IMR-90 (cell line): ENCODE measurements around the gene PRPSAP1. TPM values are rescaled to one million over a fixed set of nuclear protein-coding genes. Genes with fewer than 3 reads are reported as not detected.
A peak's percentile ranks its signal among the peaks of the same experiment; 100 is the strongest.

Source experiments
- ATAC-seq: fragments of 200-7000 bp; cut with Tn5 transposase; 2 replicates; pipeline ENCODE4 v1.9.1; 2020; ENCODE audit warnings: low read depth, mild to moderate bottlenecking, moderate library complexity
- BruUV-seq: library from RNA; stranded (reverse); fragments of 400-500 nt; replicated peaks from 2 replicates; lab custom pipeline; 2021; lab: Mats Ljungman, UMichigan
- CTCF ChIA-PET: fragments of 300-600 bp; formaldehyde crosslinking; extraction: SDS; loops from one replicate; lab custom pipeline; 2021; ENCODE audit warnings: antibody characterized with exemption; lab: Yijun Ruan, JAX
- POLR2A ChIA-PET: fragments of 300-600 bp; sonication (Branson Sonifier 250); formaldehyde crosslinking; loops from one replicate; lab custom pipeline; 2022; ENCODE audit warnings: antibody characterized with exemption; ENCODE audit not compliant: unreplicated experiment; lab: Charles Lee
- DNase-seq: peaks from one replicate; pipeline ENCODE4 v3.0.0; 2013
- H2AFZ ChIP-seq: replicated peaks from 2 replicates; pipeline ENCODE3; 2013; ENCODE audit warnings: low read length, mild to moderate bottlenecking; ENCODE audit not compliant: poor library complexity
- H2AK5ac ChIP-seq: 2 replicates; pipeline ENCODE4 v1.6.1; 2013; ENCODE audit warnings: low read depth, low read length, inconsistent platforms
- H2AK9ac ChIP-seq: replicated peaks from 2 replicates; pipeline ENCODE3; 2013; ENCODE audit warnings: mild to moderate bottlenecking, low read depth, low read length, moderate library complexity; ENCODE audit not compliant: poor library complexity
- H2BK120ac ChIP-seq: 2 replicates; pipeline ENCODE4 v1.6.1; 2013; ENCODE audit warnings: low read depth, low read length, inconsistent platforms
- H2BK15ac ChIP-seq: 3 replicates; pipeline ENCODE4 v1.6.1; 2013; ENCODE audit warnings: low read depth, low read length, inconsistent platforms
- H2BK20ac ChIP-seq: 2 replicates; pipeline ENCODE4 v1.6.1; 2013; ENCODE audit warnings: low read depth, mild to moderate bottlenecking, inconsistent platforms, low read length, moderate library complexity
- H2BK5ac ChIP-seq: 2 replicates; pipeline ENCODE4 v1.6.1; 2013; ENCODE audit warnings: mild to moderate bottlenecking, low read depth, low read length, inconsistent platforms; ENCODE audit not compliant: poor library complexity, severe bottlenecking
- H3K14ac ChIP-seq: replicated peaks from 2 replicates; pipeline ENCODE4 v1.6.1; 2013; ENCODE audit warnings: low read depth, low read length, inconsistent platforms
- H3K18ac ChIP-seq: 2 replicates; pipeline ENCODE4 v1.6.1; 2013; ENCODE audit warnings: low read depth, low read length, control low read depth
- H3K23ac ChIP-seq: 2 replicates; pipeline ENCODE4 v1.6.1; 2013; ENCODE audit warnings: low read depth, low read length, inconsistent platforms
- H3K27ac ChIP-seq: 2 replicates; pipeline ENCODE4 v1.5.1; 2013; ENCODE audit warnings: mild to moderate bottlenecking, control low read depth, low read length; ENCODE audit not compliant: insufficient read depth
- H3K27me3 ChIP-seq: 2 replicates; pipeline ENCODE4 v1.6.1; 2013; ENCODE audit warnings: low read length; ENCODE audit not compliant: control insufficient read depth, insufficient read depth
- H3K36me3 ChIP-seq: 2 replicates; pipeline ENCODE4 v1.6.1; 2013; ENCODE audit warnings: low read length, mixed read lengths; ENCODE audit not compliant: control insufficient read depth, insufficient read depth
- H3K4ac ChIP-seq: 2 replicates; pipeline ENCODE4 v1.6.1; 2013; ENCODE audit warnings: low read depth, low read length, inconsistent platforms
- H3K4me1 ChIP-seq: 2 replicates; pipeline ENCODE4 v1.6.1; 2013; ENCODE audit warnings: low read length, mixed read lengths; ENCODE audit not compliant: control insufficient read depth, insufficient read depth
- H3K4me2 ChIP-seq: 2 replicates; pipeline ENCODE4 v1.6.1; 2013; ENCODE audit warnings: low read depth, mild to moderate bottlenecking, control low read depth, low read length, moderate library complexity
- H3K4me3 ChIP-seq: 2 replicates; pipeline ENCODE4 v1.5.1; 2013; ENCODE audit warnings: low read depth, mild to moderate bottlenecking, control low read depth, low read length, moderate library complexity; ENCODE audit not compliant: insufficient read depth
- H3K56ac ChIP-seq: 2 replicates; pipeline ENCODE4 v1.6.1; 2013; ENCODE audit warnings: low read length, inconsistent platforms; ENCODE audit not compliant: insufficient read depth; ENCODE audit errors: extremely low read depth
- H3K79me1 ChIP-seq, 2 experiments: 2 replicates each; pipeline ENCODE4 v1.6.1; 2013; ENCODE audit warnings: low read length in 2 of 2, inconsistent platforms in 1 of 2, low read depth in 1 of 2
- H3K9ac ChIP-seq: 2 replicates; pipeline ENCODE4 v1.6.1; 2013; ENCODE audit warnings: low read depth, low read length, control low read depth
- H3K9me1 ChIP-seq: 2 replicates; pipeline ENCODE4 v1.6.1; 2013; ENCODE audit warnings: low read length, inconsistent platforms; ENCODE audit not compliant: insufficient read depth
- H3K9me3 ChIP-seq: 2 replicates; pipeline ENCODE4 v1.6.1; 2013; ENCODE audit warnings: low read length; ENCODE audit not compliant: control insufficient read depth, insufficient read depth
- H4K20me1 ChIP-seq: 2 replicates; pipeline ENCODE4 v1.6.1; 2013; ENCODE audit warnings: low read length, inconsistent platforms; ENCODE audit not compliant: insufficient read depth
- H4K5ac ChIP-seq: 2 replicates; pipeline ENCODE4 v1.6.1; 2013; ENCODE audit warnings: mild to moderate bottlenecking, low read depth, low read length, control low read depth
- H4K8ac ChIP-seq, 2 experiments: 2 replicates each; pipeline ENCODE4 v1.6.1; 2013; ENCODE audit warnings: low read depth in 2 of 2, low read length in 2 of 2, control low read depth in 1 of 2, inconsistent platforms in 1 of 2
- H4K91ac ChIP-seq: 2 replicates; pipeline ENCODE4 v1.6.1; 2013; ENCODE audit warnings: low read depth, low read length, inconsistent platforms; ENCODE audit not compliant: insufficient read depth
- BHLHE40 ChIP-seq: fragments of 150-350 bp; IDR thresholded peaks from 2 replicates; pipeline ENCODE4 v1.6.1; 2016; ENCODE audit warnings: mild to moderate bottlenecking, low read depth, low read length
- CEBPB ChIP-seq: IDR thresholded peaks from 2 replicates; pipeline ENCODE4 v1.6.1; 2012; ENCODE audit warnings: low read depth, low read length, improper control_type of control experiment
- CHD1 ChIP-seq: IDR thresholded peaks from 2 replicates; pipeline ENCODE4 v1.6.1; 2012; ENCODE audit warnings: low read depth, low read length, improper control_type of control experiment
- CTCF ChIP-seq: conservative IDR thresholded peaks from 2 replicates; pipeline ENCODE4 v1.5.1; 2012; ENCODE audit warnings: mild to moderate bottlenecking, low read depth, low read length, improper control_type of control experiment
- ELK1 ChIP-seq: fragments of 150-350 bp; IDR thresholded peaks from 2 replicates; pipeline ENCODE4 v1.6.1; 2016; ENCODE audit warnings: low read depth, mild to moderate bottlenecking, low read length, moderate library complexity, borderline replicate concordance
- FOS ChIP-seq: fragments of 150-350 bp; IDR thresholded peaks from 2 replicates; pipeline ENCODE4 v1.6.1; 2016; ENCODE audit warnings: low read depth, low read length
- MAZ ChIP-seq: IDR thresholded peaks from 2 replicates; pipeline ENCODE4 v1.6.1; 2012; ENCODE audit warnings: low read depth, mild to moderate bottlenecking, low read length, improper control_type of control experiment, moderate library complexity, borderline replicate concordance
- MXI1 ChIP-seq: IDR thresholded peaks from 2 replicates; pipeline ENCODE4 v1.6.1; 2012; ENCODE audit warnings: low read depth, mild to moderate bottlenecking, low read length, moderate library complexity, borderline replicate concordance
- NFE2L2 ChIP-seq: fragments of 150-350 bp; IDR thresholded peaks from 2 replicates; pipeline ENCODE4 v1.6.1; 2016; ENCODE audit warnings: low read depth, mild to moderate bottlenecking, low read length
- POLR2A ChIP-seq: IDR thresholded peaks from 2 replicates; pipeline ENCODE4 v1.6.1; 2012; ENCODE audit warnings: mild to moderate bottlenecking, low read depth, low read length
- RCOR1 ChIP-seq: IDR thresholded peaks from 2 replicates; pipeline ENCODE4 v1.6.1; 2012; ENCODE audit warnings: mild to moderate bottlenecking, low read length, improper control_type of control experiment; ENCODE audit not compliant: insufficient replicate concordance
- SMC3 ChIP-seq: fragments of 150-350 bp; IDR thresholded peaks from 2 replicates; pipeline ENCODE4 v1.6.1; 2016; ENCODE audit warnings: low read depth, mild to moderate bottlenecking, antibody characterized with exemption, low read length, moderate library complexity
- WGBS, 2 experiments: methylation state at CpG; one replicate each; pipeline versions ENCODE4 v1.1.5 to v1.1.7; 2013; ENCODE audit warnings: missing lambda C conversion rate in 2 of 2; ENCODE audit not compliant: insufficient read length in 1 of 2; ENCODE audit errors: extremely low coverage in 2 of 2; 5-methylcytosine and 5-hydroxymethylcytosine counted together
- dilution Hi-C: fragments of 300-500 bp; cut with HindIII; formaldehyde crosslinking; loops from one replicate; pipeline ENCODE4 v1.14.3; 2018; ENCODE audit warnings: low sequenced_read_pairs; ENCODE audit not compliant: unreplicated experiment
- in situ Hi-C: fragments of 300-500 bp; cut with MboI; formaldehyde crosslinking; loops from 3 replicates; pipeline ENCODE4 v1.14.3; 2019; ENCODE audit warnings: low sequenced_read_pairs, inconsistent platforms, mixed read lengths
- intact Hi-C: fragments of 100-400 bp; cut with micrococcal nuclease; formaldehyde crosslinking; loops from 2 replicates; pipeline ENCODE4 v1.10.0; 2022
- polyA plus RNA-seq, 3 experiments: library from polyadenylated mRNA; depleted of rRNA; stranded (reverse); fragments of >200 nt; gene quantifications; 2 replicates each; pipeline ENCODE4 v1.2.3, GENCODE V29; 2012; ENCODE audit warnings: low replicate concordance in 1 of 3
- total RNA-seq: library from RNA; depleted of rRNA; stranded (reverse); fragments of >200 nt; gene quantifications from 2 replicates; pipeline ENCODE4 v1.2.3, GENCODE V29; 2012

The PRPSAP1 gene
- total and polyA plus RNA-seq, 2 of the 4 experiments (the other 2 are of a cell fraction), result 34.4 to 48.6 TPM

- no peaks in the 10 kb centered on the region for H3K36me3 ChIP-seq
- BruUV-seq, result no TSS peak
- H2BK20ac ChIP-seq, result peak overlapping the region; percentile 63; the same call in 1 of the 2 replicates
- peak overlapping the region; percentile 58 for H2AK9ac ChIP-seq
- ChIA-PET POLR2A (no interaction called here), CTCF (no interaction called here)
- H3K27ac ChIP-seq, result peak overlapping the region; percentile 26; the same call in 1 of the 2 replicates
- H3K18ac ChIP-seq, result no peak overlapping the region
- peak overlapping the region; percentile 53 for H2BK5ac ChIP-seq
- H2AK5ac ChIP-seq, result peak overlapping the region; percentile 94
- WGBS, 2 experiments, result 83% methylated on average over 1 of the region's 11 CpGs; no CpG with 5 or more reads in 1 of the 2 experiments
- H3K56ac ChIP-seq, result no peak overlapping the region
- peak overlapping the region; percentile 85 for H2AFZ ChIP-seq
- intact Hi-C loops (no loop called here), in situ Hi-C loops (no loop called here), dilution Hi-C loops (no loop called here)
- peak overlapping the region; percentile 70 for H4K5ac ChIP-seq
- peak overlapping the region; percentile 25; the same call in 1 of the 3 replicates for H2BK15ac ChIP-seq
- peaks cover 0 to 22% of the 10 kb centered on the region in 2 experiments; a peak in 2 of 4 replicates for H3K79me1 ChIP-seq
- peaks cover 25% of the 10 kb centered on the region for H3K4me1 ChIP-seq
- no peak overlapping the region for H3K9ac ChIP-seq
- H3K9me1 ChIP-seq, result peaks cover 13% of the 10 kb centered on the region
- 0 out of 2 replicates have a peak overlapping the region, but pooled peaks have one; percentile 35 for H3K23ac ChIP-seq
- no peak for ATAC-seq
- H4K20me1 ChIP-seq, result peaks cover 3% of the 10 kb centered on the region; the same call in 1 of the 2 replicates
- no peak overlapping the region; the same call in 1 of the 2 replicates for H3K4me2 ChIP-seq
- peak overlapping the region; percentile 74 for H2BK120ac ChIP-seq
- H3K4ac ChIP-seq, result peak overlapping the region; percentile 59
- H3K9me3 ChIP-seq, result no peaks in the 10 kb centered on the region
- H4K8ac ChIP-seq, result peak overlapping the region; percentile 31 to 80; a peak in 3 of 4 replicates
- no peak overlapping the region for H3K4me3 ChIP-seq
- TF ChIP-seq ELK1 (no peak), BHLHE40 (no peak), CEBPB (no peak), RCOR1 (no peak), SMC3 (no peak), CTCF (no peak), MAZ (no peak), FOS (no peak), NFE2L2 (no peak), MXI1 (no peak), POLR2A (no peak), CHD1 (no peak)
- peak; percentile 65 for DNase-seq
- peak overlapping the region; percentile 47; the same call in 1 of the 2 replicates for H4K91ac ChIP-seq
- peak overlapping the region; percentile 35; the same call in 1 of the 2 replicates for H3K14ac ChIP-seq
- H3K27me3 ChIP-seq, result no peaks in the 10 kb centered on the region
Observed at GRCh38 chr17:76368545-76368944, 14.8 kb upstream of the PRPSAP1 start.
